Progenitor cell of endocrine pancreas (in vitro differentiated cells): ENCODE measurements around the gene NAA40. TPM values are rescaled to one million over a fixed set of nuclear protein-coding genes. Genes with fewer than 3 reads are reported as not detected.
A peak's percentile ranks its signal among the peaks of the same experiment; 100 is the strongest.

ENCODE experiments used
- DNase-seq: peaks from one replicate; pipeline ENCODE4 v3.0.0; 2021; ENCODE audit warnings: low spot score; ENCODE audit not compliant: unreplicated experiment
- H3K27ac Mint-ChIP-seq: 2 replicates; pipeline ENCODE4 v1.8.0; 2021; ENCODE audit warnings: mild to moderate bottlenecking, moderate library complexity, mixed read lengths
- H3K27me3 Mint-ChIP-seq: 2 replicates; pipeline ENCODE4 v1.8.0; 2021; ENCODE audit warnings: mixed read lengths
- H3K36me3 Mint-ChIP-seq: 2 replicates; pipeline ENCODE4 v1.8.0; 2022; ENCODE audit warnings: mixed read lengths; ENCODE audit not compliant: insufficient read depth
- H3K4me1 Mint-ChIP-seq: 2 replicates; pipeline ENCODE4 v1.8.0; 2021; ENCODE audit warnings: low read depth, mixed read lengths
- H3K4me3 Mint-ChIP-seq: 2 replicates; pipeline ENCODE4 v1.8.0; 2021; ENCODE audit warnings: low read depth, mild to moderate bottlenecking, moderate library complexity, mixed read lengths
- H3K9me3 Mint-ChIP-seq: 2 replicates; pipeline ENCODE4 v1.8.0; 2021; ENCODE audit warnings: low read depth, mixed read lengths
- total RNA-seq: library from RNA; stranded (reverse); gene quantifications from 2 replicates; pipeline ENCODE4 v1.2.1, GENCODE V29; 2021
- TF ChIP-seq, protein P1 (sequence below): fragments of 200-600 bp; sonication (generic); IDR thresholded peaks from one replicate; pipeline ENCODE4 v1.5.0; 2021; ENCODE audit warnings: antibody characterized with exemption, mild to moderate bottlenecking; ENCODE audit not compliant: unreplicated experiment

NAA40 gene
- total RNA-seq, 1 donor from 2014 or later, result 60.6 TPM

DNA sequence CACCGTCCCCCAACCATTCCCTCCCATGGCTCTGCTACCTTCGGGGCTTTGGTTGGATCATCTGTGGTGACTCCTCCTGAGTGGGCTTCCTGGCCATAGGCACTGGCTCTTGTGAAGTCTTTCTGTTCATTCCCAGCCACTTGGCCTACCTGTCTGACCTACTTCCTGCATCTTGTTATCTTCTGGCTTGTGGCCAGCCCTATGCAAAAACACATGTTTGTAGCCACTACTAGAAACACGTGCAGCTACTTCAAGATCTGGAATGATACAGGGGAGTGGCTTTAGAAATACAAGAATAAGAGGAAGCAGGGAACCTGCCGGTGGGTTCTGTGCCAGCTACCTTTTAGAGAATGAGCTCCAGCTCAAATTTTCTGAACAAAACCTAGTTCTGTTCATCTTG, 42.7 kb upstream of the NAA40 start:
- Mint-ChIP-seq H3K4me1 (no peaks in the 10 kb centered on the region), H3K4me3 (no peak overlapping the region), H3K36me3 (peaks cover 19% of the 10 kb centered on the region), H3K27ac (peak overlapping the region; percentile 69), H3K27me3 (no peaks in the 10 kb centered on the region), H3K9me3 (no peaks in the 10 kb centered on the region)
- TF ChIP-seq, protein P1, sequence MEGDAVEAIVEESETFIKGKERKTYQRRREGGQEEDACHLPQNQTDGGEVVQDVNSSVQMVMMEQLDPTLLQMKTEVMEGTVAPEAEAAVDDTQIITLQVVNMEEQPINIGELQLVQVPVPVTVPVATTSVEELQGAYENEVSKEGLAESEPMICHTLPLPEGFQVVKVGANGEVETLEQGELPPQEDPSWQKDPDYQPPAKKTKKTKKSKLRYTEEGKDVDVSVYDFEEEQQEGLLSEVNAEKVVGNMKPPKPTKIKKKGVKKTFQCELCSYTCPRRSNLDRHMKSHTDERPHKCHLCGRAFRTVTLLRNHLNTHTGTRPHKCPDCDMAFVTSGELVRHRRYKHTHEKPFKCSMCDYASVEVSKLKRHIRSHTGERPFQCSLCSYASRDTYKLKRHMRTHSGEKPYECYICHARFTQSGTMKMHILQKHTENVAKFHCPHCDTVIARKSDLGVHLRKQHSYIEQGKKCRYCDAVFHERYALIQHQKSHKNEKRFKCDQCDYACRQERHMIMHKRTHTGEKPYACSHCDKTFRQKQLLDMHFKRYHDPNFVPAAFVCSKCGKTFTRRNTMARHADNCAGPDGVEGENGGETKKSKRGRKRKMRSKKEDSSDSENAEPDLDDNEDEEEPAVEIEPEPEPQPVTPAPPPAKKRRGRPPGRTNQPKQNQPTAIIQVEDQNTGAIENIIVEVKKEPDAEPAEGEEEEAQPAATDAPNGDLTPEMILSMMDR, result no peak
- no peak for DNase-seq

DNA sequence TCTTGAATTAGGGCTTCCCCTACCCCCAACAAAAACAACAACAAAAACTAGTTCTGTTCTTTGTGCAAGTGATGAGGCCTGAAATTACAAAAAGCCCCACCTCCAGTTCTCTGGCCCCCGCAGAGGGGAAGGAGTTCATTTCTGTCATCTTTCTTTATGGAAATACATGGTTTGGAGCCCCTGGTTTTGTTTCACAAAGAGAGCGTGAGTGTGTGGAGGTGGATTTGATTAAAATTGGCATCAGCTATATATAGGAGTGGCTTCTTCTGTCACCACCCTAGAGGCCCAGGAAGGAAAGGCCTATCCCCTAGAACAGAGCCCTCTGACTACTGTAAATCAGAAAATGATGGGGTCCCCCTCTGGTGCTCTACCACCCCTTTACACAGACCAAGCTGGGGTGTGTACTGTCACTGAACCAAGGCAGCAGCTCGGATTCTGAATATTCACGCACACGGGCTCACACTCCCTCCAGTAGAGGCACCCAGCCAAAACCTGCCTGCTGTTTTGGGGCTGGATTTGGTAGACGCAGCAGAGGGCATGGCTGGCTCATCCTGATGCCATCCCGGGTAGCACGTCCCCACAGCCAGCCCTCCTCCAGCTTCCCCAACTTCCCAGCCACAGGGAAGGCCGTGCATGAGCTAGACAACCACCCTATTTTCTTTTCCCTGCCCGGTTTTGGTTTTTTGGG, 41.2 kb upstream of the NAA40 start:
- no peak for DNase-seq
- Mint-ChIP-seq H3K4me3 (no peak overlapping the region), H3K4me1 (no peaks in the 10 kb centered on the region), H3K27me3 (no peaks in the 10 kb centered on the region), H3K9me3 (no peaks in the 10 kb centered on the region), H3K27ac (no peak overlapping the region), H3K36me3 (peaks cover 24% of the 10 kb centered on the region)
- TF ChIP-seq, protein P1, result no peak

DNA sequence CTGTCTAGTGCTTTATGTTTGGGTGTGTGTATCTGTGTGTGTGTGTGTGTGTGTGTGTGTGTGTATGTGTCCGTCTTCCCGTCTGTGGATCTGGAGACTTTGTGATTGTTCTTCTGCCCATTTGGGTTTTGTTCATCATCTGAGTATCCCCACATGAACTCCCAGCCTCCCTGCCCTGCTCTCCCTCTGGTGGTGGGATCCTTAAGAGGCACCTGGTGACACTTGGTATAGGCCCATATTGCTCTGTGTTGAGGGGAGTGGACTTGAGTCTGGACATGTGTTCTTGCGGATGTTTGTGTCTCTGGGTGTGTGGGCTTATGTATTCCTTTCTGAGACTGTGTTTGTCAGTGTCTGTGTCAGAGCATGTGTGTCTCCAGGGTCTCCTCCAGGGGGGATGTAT, 37.1 kb upstream of the NAA40 start:
- Mint-ChIP-seq H3K27me3 (no peaks in the 10 kb centered on the region), H3K4me3 (no peak overlapping the region), H3K4me1 (no peaks in the 10 kb centered on the region), H3K27ac (no peak overlapping the region), H3K36me3 (peaks cover 23% of the 10 kb centered on the region), H3K9me3 (no peaks in the 10 kb centered on the region)
- TF ChIP-seq, protein P1, result peak; percentile 41
- DNase-seq, result no peak

DNA sequence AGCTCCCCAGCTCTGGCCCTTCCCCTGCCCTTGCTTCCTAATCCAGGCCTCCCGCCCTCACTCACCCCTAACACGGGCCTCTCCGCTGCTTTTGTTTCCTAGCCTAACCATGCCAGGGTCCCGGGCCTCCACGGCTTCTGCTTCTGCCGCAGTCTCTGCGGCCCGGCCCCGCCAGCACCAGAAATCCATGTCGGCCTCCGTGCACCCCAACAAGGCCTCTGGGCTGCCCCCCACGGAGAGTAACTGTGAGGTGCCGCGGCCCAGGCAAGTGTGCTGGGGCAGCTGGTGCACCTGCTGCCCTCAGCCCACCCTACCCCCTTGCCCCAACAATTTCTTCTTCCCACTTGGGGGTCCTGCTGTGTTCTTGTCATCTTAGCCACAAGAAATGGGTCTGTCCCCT, 34.9 kb upstream of the NAA40 start:
- no peaks in the 10 kb centered on the region for H3K9me3 Mint-ChIP-seq
- no peak for DNase-seq
- H3K27me3 Mint-ChIP-seq, result no peaks in the 10 kb centered on the region
- H3K27ac Mint-ChIP-seq, result no peak overlapping the region
- TF ChIP-seq, protein P1, result no peak
- H3K36me3 Mint-ChIP-seq, result peaks cover 15% of the 10 kb centered on the region
- peaks cover 2% of the 10 kb centered on the region for H3K4me1 Mint-ChIP-seq
- no peak overlapping the region for H3K4me3 Mint-ChIP-seq

DNA sequence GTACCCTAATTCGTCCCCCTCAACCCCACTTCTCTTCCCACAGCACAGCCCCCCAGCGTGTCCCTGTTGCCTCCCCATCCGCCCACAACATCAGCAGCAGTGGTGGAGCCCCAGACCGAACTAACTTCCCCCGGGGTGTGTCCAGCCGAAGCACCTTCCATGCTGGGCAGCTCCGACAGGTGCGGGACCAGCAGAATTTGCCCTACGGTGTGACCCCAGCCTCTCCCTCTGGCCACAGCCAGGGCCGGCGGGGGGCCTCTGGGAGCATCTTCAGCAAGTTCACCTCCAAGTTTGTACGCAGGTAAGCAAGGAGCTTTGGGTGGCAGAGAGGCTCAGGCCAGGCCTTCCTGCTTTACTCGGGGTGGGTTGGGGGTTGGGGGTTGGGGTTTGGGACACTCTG, 34.1 kb upstream of the NAA40 start:
- H3K4me3 Mint-ChIP-seq, result no peak overlapping the region
- DNase-seq, result no peak
- TF ChIP-seq, protein P1, result no peak
- no peaks in the 10 kb centered on the region for H3K9me3 Mint-ChIP-seq
- H3K27me3 Mint-ChIP-seq, result no peaks in the 10 kb centered on the region
- peaks cover 13% of the 10 kb centered on the region for H3K36me3 Mint-ChIP-seq
- H3K27ac Mint-ChIP-seq, result no peak overlapping the region
- H3K4me1 Mint-ChIP-seq, result peaks cover 6% of the 10 kb centered on the region
